H9 (cell line): Measurements from ENCODE around the gene ARFGEF3. TPM values are rescaled to one million over a fixed set of nuclear protein-coding genes. Genes with fewer than 3 reads are reported as not detected.

Source experiments
- DNase-seq: peaks from one replicate; pipeline ENCODE4 v3.0.0-alpha.2; 2017
- H2AFZ ChIP-seq: one replicate; pipeline ENCODE4 v1.6.1; 2013; ENCODE audit warnings: mild to moderate bottlenecking, low read length, control low read depth, moderate library complexity
- H2AK5ac ChIP-seq: 2 replicates; pipeline ENCODE4 v1.6.1; 2013; ENCODE audit warnings: low read length, control low read depth, mixed read lengths; ENCODE audit not compliant: insufficient read length
- H2BK120ac ChIP-seq: one replicate; pipeline ENCODE4 v1.6.1; 2013; ENCODE audit warnings: low read depth, mild to moderate bottlenecking, low read length, control low read depth, inconsistent platforms; ENCODE audit not compliant: poor library complexity, severe bottlenecking
- H2BK12ac ChIP-seq: 2 replicates; pipeline ENCODE4 v1.6.1; 2013; ENCODE audit warnings: low read length, control low read depth, mixed read lengths, low read depth; ENCODE audit not compliant: insufficient read length
- H2BK15ac ChIP-seq: 2 replicates; pipeline ENCODE4 v1.6.1; 2013; ENCODE audit warnings: low read depth, low read length, control low read depth
- H2BK20ac ChIP-seq: one replicate; pipeline ENCODE4 v1.6.1; 2013; ENCODE audit warnings: low read depth, mild to moderate bottlenecking, low read length, control low read depth, inconsistent platforms; ENCODE audit not compliant: poor library complexity, severe bottlenecking
- H2BK5ac ChIP-seq: 2 replicates; pipeline ENCODE4 v1.6.1; 2013; ENCODE audit warnings: low read length, control low read depth, mixed read lengths; ENCODE audit not compliant: insufficient read length
- H3K14ac ChIP-seq: 2 replicates; pipeline ENCODE4 v1.6.1; 2013; ENCODE audit warnings: low read length, control low read depth; ENCODE audit not compliant: insufficient read depth
- H3K18ac ChIP-seq: 2 replicates; pipeline ENCODE4 v1.6.1; 2013; ENCODE audit warnings: low read depth, mild to moderate bottlenecking, mixed read lengths, low read length, control low read depth; ENCODE audit not compliant: insufficient read length
- H3K23ac ChIP-seq: 2 replicates; pipeline ENCODE4 v1.6.1; 2013; ENCODE audit warnings: low read length, control low read depth, mixed read lengths, low read depth; ENCODE audit not compliant: insufficient read length
- H3K23me2 ChIP-seq: 2 replicates; pipeline ENCODE4 v1.6.1; 2013; ENCODE audit warnings: low read depth, mild to moderate bottlenecking, mixed read lengths, low read length, control low read depth; ENCODE audit not compliant: insufficient read length, poor library complexity, severe bottlenecking
- H3K27ac ChIP-seq: 2 replicates; pipeline ENCODE4 v1.5.1; 2013; ENCODE audit warnings: low read length, control low read depth, mixed read lengths, low read depth; ENCODE audit not compliant: insufficient read length
- H3K27me3 ChIP-seq: 2 replicates; pipeline ENCODE4 v1.6.1; 2013; ENCODE audit warnings: low read length, control low read depth, inconsistent platforms; ENCODE audit not compliant: insufficient read depth
- H3K4ac ChIP-seq: 2 replicates; pipeline ENCODE4 v1.6.1; 2013; ENCODE audit warnings: low read depth, mild to moderate bottlenecking, control low read depth, inconsistent platforms, low read length, moderate library complexity
- H3K4me1 ChIP-seq: 2 replicates; pipeline ENCODE4 v1.6.1; 2013; ENCODE audit warnings: low read length, control low read depth, inconsistent platforms; ENCODE audit not compliant: insufficient read depth
- H3K4me2 ChIP-seq: 2 replicates; pipeline ENCODE4 v1.6.1; 2013; ENCODE audit warnings: low read length, control low read depth, mixed read lengths; ENCODE audit not compliant: insufficient read length, insufficient read depth
- H3K56ac ChIP-seq: 2 replicates; pipeline ENCODE4 v1.6.1; 2013; ENCODE audit warnings: low read depth, mild to moderate bottlenecking, mixed read lengths, low read length, control low read depth; ENCODE audit not compliant: insufficient read length
- H3K79me1 ChIP-seq: 2 replicates; pipeline ENCODE4 v1.6.1; 2013; ENCODE audit warnings: low read depth, mild to moderate bottlenecking, moderate library complexity, low read length, control low read depth, inconsistent platforms; ENCODE audit not compliant: insufficient read depth, poor library complexity, severe bottlenecking
- H3K79me2 ChIP-seq: 2 replicates; pipeline ENCODE4 v1.6.1; 2013; ENCODE audit warnings: low read length, control low read depth, inconsistent platforms; ENCODE audit not compliant: insufficient read depth
- H3K9ac ChIP-seq: 2 replicates; pipeline ENCODE4 v1.6.1; 2013; ENCODE audit warnings: low read length, control low read depth, mixed read lengths; ENCODE audit not compliant: insufficient read length; ENCODE audit errors: extremely low read depth
- H3K9me3 ChIP-seq: one replicate; pipeline ENCODE4 v1.6.1; 2013; ENCODE audit warnings: low read depth, low read length, inconsistent platforms; ENCODE audit not compliant: control insufficient read depth
- H3T11ph ChIP-seq: one replicate; pipeline ENCODE4 v1.6.1; 2013; ENCODE audit warnings: mild to moderate bottlenecking, low read length, control low read depth, inconsistent platforms
- H4K20me1 ChIP-seq: one replicate; pipeline ENCODE4 v1.6.1; 2013; ENCODE audit not compliant: control insufficient read depth, insufficient read length, insufficient read depth
- H4K5ac ChIP-seq: 2 replicates; pipeline ENCODE4 v1.6.1; 2013; ENCODE audit warnings: low read depth, mild to moderate bottlenecking, mixed read lengths, low read length, control low read depth; ENCODE audit not compliant: insufficient read length
- H4K8ac ChIP-seq: replicated peaks from 2 replicates; pipeline ENCODE4 v1.6.1; 2013; ENCODE audit warnings: low read length, control low read depth, mixed read lengths, low read depth; ENCODE audit not compliant: insufficient read length
- H4K91ac ChIP-seq: 2 replicates; pipeline ENCODE4 v1.6.1; 2013; ENCODE audit warnings: low read depth, mild to moderate bottlenecking, moderate library complexity, mixed read lengths, low read length, control low read depth; ENCODE audit not compliant: insufficient read length
- H3K27ac Mint-ChIP-seq, 3 experiments: 2 replicates in 2 of 3; 3 replicates in 1 of 3; pipeline ENCODE4 v1.8.0; 2020 to 2021; ENCODE audit warnings: mixed read lengths in 3 of 3, mild to moderate bottlenecking in 1 of 3, moderate library complexity in 1 of 3
- H3K27me3 Mint-ChIP-seq: 2 replicates; pipeline ENCODE4 v1.8.0; 2021; ENCODE audit warnings: low read depth, mild to moderate bottlenecking, moderate library complexity, mixed read lengths
- H3K36me3 Mint-ChIP-seq, 3 experiments: 2 replicates in 2 of 3; 3 replicates in 1 of 3; pipeline ENCODE4 v1.8.0; 2020 to 2021; ENCODE audit warnings: low read depth in 3 of 3, mixed read lengths in 3 of 3; ENCODE audit not compliant: insufficient read depth in 1 of 3
- H3K4me1 Mint-ChIP-seq, 2 experiments: 2 replicates each; pipeline ENCODE4 v1.8.0; 2020; ENCODE audit warnings: mixed read lengths in 2 of 2
- H3K4me3 Mint-ChIP-seq, 2 experiments: 2 replicates in 1 of 2; 3 replicates in 1 of 2; pipeline ENCODE4 v1.8.0; 2020 to 2021; ENCODE audit warnings: mild to moderate bottlenecking in 2 of 2, mixed read lengths in 2 of 2, moderate library complexity in 1 of 2
- H3K9me3 Mint-ChIP-seq, 2 experiments: 2 replicates in 1 of 2; 3 replicates in 1 of 2; pipeline ENCODE4 v1.8.0; 2020; ENCODE audit warnings: mild to moderate bottlenecking in 2 of 2, mixed read lengths in 2 of 2, moderate library complexity in 1 of 2
- WGBS: extraction: QIAGEN DNeasy Blood & Tissue Kit; methylation state at CpG from one replicate; pipeline ENCODE4 v1.1.7; 2013; ENCODE audit warnings: missing lambda C conversion rate, low lambda C conversion rate, mixed read lengths; ENCODE audit not compliant: insufficient read length; ENCODE audit errors: extremely low coverage; 5-methylcytosine and 5-hydroxymethylcytosine counted together
- total RNA-seq: library from RNA; stranded (reverse); gene quantifications from 2 replicates; pipeline ENCODE4 v1.2.1, GENCODE V29; 2021
- TF ChIP-seq, protein P1 (sequence below): fragments of 200-600 bp; sonication (generic); conservative IDR thresholded peaks from 3 replicates; pipeline ENCODE4 v1.8.0; 2021; ENCODE audit warnings: antibody characterized with exemption, mild to moderate bottlenecking

The ARFGEF3 gene
- total RNA-seq, 1 experiment from 2014 or later, result 13.7 TPM

DNA sequence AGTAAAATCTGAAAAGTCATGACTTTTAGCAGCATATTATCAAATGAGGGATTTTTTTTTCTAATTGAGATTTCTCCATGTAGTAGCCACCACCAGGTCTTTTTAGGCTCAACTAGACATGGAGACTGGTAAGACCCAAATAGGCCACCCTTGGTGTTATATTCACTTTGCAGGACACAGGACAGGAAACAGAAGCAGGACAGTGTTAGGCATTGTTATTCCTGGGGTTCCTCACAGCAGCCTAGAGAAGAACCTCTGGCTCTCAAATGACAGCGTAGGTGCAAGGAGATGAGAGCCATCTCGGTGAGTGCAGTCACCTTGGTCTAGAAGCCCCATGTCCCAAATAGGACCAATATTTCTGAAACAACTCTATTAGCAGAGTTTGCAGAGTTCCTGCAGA lies 75.7 kb downstream of the ARFGEF3 start:
- Histone ChIP-seq H4K8ac (no peak overlapping the region), H3K14ac (no peak overlapping the region), H3K4ac (no peak overlapping the region), H3K56ac (no peak overlapping the region), H2BK12ac (no peak overlapping the region), H3K4me2 (no peak overlapping the region), H3K23me2 (no peaks in the 10 kb centered on the region), H3K9ac (no peak overlapping the region), H2BK5ac (no peak overlapping the region), H3K27ac (no peak overlapping the region), H3K18ac (no peak overlapping the region), H3K4me1 (peaks cover 5% of the 10 kb centered on the region; the same call in 1 of the 2 replicates), H3K9me3 (no peaks in the 10 kb centered on the region), H3K79me1 (no peaks in the 10 kb centered on the region), H2BK120ac (no peak overlapping the region), H2AK5ac (no peak overlapping the region), H2AFZ (no peak overlapping the region), H3T11ph (no peak overlapping the region), H2BK15ac (no peak overlapping the region), H2BK20ac (no peak overlapping the region), H3K79me2 (no peaks in the 10 kb centered on the region), H4K5ac (no peak overlapping the region), H4K91ac (no peak overlapping the region), H4K20me1 (no peaks in the 10 kb centered on the region), H3K27me3 (no peaks in the 10 kb centered on the region; the same call in 1 of the 2 replicates), H3K23ac (no peak overlapping the region)
- no peaks in the 10 kb centered on the region for H3K36me3 Mint-ChIP-seq
- H3K4me1 Mint-ChIP-seq, result peaks cover 11 to 15% of the 10 kb centered on the region in 2 experiments
- peak overlapping the region in 1 of 3 experiments; percentile 37; a peak in 1 of 7 replicates for H3K27ac Mint-ChIP-seq
- no peaks in the 10 kb centered on the region for H3K9me3 Mint-ChIP-seq
- TF ChIP-seq, protein P1, sequence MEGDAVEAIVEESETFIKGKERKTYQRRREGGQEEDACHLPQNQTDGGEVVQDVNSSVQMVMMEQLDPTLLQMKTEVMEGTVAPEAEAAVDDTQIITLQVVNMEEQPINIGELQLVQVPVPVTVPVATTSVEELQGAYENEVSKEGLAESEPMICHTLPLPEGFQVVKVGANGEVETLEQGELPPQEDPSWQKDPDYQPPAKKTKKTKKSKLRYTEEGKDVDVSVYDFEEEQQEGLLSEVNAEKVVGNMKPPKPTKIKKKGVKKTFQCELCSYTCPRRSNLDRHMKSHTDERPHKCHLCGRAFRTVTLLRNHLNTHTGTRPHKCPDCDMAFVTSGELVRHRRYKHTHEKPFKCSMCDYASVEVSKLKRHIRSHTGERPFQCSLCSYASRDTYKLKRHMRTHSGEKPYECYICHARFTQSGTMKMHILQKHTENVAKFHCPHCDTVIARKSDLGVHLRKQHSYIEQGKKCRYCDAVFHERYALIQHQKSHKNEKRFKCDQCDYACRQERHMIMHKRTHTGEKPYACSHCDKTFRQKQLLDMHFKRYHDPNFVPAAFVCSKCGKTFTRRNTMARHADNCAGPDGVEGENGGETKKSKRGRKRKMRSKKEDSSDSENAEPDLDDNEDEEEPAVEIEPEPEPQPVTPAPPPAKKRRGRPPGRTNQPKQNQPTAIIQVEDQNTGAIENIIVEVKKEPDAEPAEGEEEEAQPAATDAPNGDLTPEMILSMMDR, result no peak
- DNase-seq, result no peak
- WGBS, result no CpG with 5 or more reads among the region's 2 CpGs
- H3K4me3 Mint-ChIP-seq, result no peak overlapping the region
- H3K27me3 Mint-ChIP-seq, result no peaks in the 10 kb centered on the region
